ENCODE measurements around the gene LYRM2.
A peak's percentile ranks its signal among the peaks of the same experiment; 100 is the strongest.

LYRM2 gene

DNA sequence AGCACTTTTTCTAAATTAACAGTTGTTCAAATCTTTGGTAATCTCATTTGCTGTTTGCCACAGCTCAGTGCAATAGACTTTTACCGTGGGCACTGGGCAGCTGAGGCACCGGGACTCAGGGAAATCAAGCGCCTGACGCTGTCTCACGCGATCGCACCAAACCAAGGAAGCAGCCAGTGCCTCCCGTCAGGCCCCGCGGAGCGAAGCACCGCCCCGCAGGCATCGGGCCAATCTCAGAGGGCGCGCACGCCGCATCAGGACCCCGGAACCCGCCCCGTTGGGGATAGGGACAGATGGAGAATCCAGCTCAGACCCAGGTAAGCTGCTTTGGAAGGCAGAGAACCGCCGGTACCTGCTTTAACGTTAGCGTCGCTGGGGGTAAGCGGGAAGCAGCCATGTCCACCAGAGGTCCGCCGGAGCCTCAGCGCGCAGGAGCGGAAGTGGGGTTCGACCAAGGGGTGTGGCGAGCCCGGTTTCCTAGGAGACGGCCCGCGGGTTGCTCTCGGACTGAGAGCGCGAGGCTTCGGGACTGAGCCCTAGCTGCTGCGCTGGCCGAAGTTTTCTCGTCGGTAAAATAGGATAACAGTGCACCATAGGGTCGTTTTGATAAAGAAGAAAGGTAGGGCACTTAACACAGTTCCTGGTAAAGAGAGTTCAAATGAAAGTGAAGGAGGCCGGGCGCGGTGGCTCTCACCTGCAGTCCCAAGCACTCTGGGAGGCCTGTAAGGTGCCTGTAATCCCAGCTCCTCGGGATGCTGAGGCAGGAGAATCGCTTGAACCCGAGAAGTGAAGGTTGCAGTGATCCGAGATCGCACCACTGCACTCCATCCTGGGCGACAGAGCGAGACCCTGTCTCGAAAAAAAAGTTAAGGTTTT lies at the start of gene LYRM2:
Gene LYRM2 (minus strand): TSS at position 428 of the 876 bp plus-strand sequence. CDS start 31 bp downstream, at position 397.
- Histone ChIP-seq H3K27ac (peak within 1 kb of the TSS; percentile 49 to 97 (median 91)), H3K4me3 (peak within 1 kb of the TSS; percentile 28 to 69 (median 59))

- no peak overlapping the region for H3K4me3 ChIP-seq
- no peak overlapping the region for H3K27ac ChIP-seq
Measured at GRCh38 chr6:89688328-89688727, 49.8 kb upstream of the LYRM2 start.

DNA sequence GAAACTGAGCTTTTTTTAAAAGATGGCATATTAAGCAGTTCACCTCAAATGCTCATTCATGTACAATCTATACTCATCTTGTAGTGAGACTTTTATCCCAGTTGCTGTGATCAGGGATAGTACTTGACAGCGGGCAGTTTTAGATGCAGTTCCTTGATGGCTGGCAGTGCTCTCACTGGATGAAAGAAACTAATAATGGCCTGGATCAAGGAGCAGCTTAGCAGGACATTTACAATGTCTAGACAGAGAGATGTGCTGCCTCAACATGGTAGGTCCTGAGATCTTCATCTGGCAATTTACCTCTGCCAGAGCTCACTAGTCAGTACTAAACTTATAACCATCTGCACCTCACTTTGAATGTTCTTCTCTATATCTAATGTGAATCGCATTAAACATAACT lies 46.8 kb upstream of the LYRM2 start:
- H3K27ac ChIP-seq, result no peak overlapping the region

GRCh38 chr6:89682991-89683390 lies 44.4 kb upstream of the LYRM2 start:
- Histone ChIP-seq H3K4me3 (no peak overlapping the region), H3K27ac (no peak overlapping the region)

More for the DNA sequence above, 46.8 kb upstream of the LYRM2 start:
- no peak overlapping the region for H3K4me3 ChIP-seq

DNA sequence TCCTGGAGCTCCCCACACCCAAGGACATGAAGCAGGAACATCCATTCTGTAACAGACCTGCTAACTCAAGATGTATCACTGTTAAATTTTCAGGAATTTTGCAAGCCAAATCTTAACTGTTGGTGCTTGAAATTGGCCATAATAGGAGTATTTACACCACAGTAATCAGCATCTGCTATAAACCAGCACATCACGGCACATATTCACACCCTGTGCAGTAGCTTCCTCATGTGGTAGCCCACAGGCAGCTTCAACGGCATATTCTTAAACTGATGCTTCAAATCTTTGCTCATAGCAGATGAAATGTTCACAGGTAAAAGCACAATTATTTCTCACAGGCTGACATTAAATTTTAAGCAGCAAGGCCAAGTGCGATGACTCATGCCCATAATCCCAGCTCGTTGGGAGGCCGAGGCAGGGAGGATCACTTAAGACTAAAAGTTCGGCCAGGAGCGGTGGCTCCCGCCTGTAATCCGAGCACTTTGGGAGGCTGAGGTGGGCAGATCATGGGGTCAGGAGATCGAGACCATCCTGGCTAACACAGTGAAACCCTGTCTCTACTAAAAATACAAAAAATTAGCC lies 43.5 kb upstream of the LYRM2 start:
- H3K27ac ChIP-seq, result no peak overlapping the region

GRCh38 chr6:89680551-89680950 lies 42.0 kb upstream of the LYRM2 start:
- H3K27ac ChIP-seq, result no peak overlapping the region
- no peak overlapping the region for H3K4me3 ChIP-seq

More for the DNA sequence above, 43.5 kb upstream of the LYRM2 start:
- no peak overlapping the region for H3K4me3 ChIP-seq

GRCh38 chr6:89680150-89680549 lies 41.6 kb upstream of the LYRM2 start:
- Histone ChIP-seq H3K4me3 (no peak overlapping the region), H3K27ac (no peak overlapping the region)

DNA sequence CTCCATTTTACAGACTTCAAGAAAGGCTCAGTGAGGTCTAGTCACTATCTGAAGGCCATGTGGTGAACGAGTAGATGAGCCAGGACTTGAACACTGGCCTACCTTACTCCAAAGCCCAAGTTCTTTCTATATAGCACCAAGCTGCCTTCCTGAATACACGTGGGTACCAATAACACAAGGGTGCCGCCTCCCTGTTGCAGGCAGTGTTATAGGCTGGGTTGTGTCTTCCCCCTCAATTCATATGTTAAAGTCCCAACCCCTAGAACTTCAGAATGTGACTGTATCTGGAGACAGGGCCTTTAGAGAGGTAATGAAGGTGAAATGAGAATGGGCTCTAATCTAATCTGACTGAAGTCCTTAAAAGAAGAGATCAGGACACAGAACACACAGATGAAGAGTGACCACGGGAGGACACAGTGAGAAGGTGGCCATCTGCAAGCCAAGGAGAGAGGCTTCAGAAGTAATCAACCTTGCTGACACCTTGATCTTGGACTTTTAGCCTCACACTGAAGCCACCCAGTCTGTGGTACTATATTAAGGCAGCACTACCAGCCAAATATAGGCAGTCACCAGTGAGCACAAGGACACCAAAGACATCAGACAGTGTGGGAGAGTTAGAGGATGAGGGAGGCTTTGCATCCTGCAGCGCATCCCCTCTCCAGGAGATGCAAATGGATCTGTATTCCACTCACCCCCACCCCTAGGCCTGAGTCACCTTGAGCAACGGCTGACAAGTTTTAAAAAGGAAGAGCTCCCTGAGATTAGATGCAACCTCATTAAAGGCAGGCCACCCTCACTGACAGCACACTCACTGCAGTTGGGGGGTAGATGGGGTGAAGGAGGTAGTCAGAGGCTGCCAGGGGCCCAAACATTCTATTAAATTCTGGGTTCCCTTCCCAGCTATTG lies 40.9 kb upstream of the LYRM2 start:
- H3K27ac ChIP-seq, result no peak overlapping the region
- no peak overlapping the region for H3K4me3 ChIP-seq

DNA sequence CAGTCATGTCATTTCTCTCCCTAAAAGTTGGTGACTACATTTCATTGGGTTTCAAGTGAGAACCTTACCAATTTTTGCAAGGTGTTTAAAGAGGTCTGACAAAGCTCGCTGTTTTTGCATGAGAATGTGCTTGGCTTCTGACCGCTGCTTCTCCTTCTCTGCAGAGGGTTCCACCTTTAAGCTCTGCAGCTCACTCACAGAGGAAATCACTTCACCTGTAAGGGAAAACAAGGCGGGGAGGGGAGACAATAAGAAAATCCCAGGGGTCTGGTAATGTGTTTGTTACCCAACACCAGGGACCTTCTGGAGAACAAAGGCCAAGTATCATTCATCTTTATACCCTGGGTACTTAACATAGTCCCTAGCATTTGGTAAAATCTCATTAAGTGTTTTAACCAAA lies 40.0 kb upstream of the LYRM2 start:
- no peak overlapping the region for H3K27ac ChIP-seq
- H3K4me3 ChIP-seq, result no peak overlapping the region

DNA sequence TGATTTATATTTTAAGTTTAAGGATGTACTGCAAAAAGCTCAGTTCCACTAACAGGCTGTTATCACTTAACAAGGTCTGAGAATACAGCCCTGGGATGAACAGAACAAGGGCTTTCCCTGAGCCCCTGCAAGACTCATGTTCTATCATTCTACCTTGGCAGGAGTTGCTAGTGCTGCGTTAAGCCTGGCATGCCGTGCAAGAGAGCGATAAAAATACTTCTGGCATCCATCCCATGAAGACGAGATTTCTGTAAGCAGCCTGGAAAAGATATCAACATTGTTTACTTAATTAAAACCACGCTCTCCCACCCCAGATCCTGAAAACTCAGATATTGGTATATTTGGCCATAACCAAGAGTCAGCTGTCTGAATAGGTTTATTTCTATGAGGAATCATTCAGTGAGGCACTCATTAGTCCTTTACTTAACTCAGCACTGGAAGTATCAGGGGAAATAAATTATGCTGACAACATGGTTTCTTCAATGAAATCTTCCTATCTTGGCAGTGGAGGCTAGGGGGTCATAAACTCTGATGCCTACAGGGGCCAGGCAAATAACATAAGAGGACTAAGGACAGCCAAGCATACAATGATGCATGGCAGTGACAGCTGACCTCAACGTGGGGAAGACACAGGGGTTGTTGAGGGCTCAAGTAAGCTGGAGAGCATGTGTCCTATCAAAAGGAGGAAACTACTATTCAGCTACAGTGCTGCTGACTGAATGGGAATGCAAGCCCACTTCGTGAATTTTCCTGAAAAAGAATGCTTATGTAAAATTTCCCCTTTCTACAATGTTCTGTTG lies 37.6 kb upstream of the LYRM2 start:
- Histone ChIP-seq H3K27ac (no peak overlapping the region), H3K4me3 (no peak overlapping the region)

DNA sequence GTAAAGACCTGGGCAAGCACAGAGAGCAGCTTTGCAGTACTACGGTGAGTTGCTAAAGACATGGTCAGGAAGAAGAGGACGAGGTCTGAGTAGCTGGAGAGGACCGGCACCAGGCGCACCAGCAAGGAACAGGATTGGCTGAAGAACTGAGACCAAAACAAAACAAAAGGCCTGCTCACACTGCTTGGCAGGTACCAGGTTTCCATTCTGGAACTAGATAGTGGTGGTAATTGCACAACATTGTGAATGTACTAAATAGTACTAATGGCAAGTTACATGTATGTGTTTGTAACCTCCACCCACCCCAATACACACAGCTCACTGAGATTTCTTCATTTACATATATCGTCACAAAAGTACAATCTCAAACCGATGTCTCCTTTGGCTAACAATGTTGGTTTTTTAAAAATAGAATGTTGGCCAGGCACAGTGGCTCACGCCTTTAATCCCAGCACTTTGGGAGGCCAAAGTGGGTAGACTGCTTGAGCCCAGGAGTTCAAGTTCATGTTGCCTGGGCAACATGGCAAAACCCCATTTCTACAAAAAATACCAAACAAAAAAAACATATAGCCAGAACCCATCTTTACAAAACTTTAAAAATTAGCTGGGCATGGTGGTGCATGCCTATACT lies 32.5 kb upstream of the LYRM2 start:
- no peak overlapping the region for H3K27ac ChIP-seq
- H3K4me3 ChIP-seq, result no peak overlapping the region

- no peak overlapping the region for H3K27ac ChIP-seq
- no peak overlapping the region for H3K4me3 ChIP-seq
Measured at GRCh38 chr6:89669002-89669401, 30.5 kb upstream of the LYRM2 start.

DNA sequence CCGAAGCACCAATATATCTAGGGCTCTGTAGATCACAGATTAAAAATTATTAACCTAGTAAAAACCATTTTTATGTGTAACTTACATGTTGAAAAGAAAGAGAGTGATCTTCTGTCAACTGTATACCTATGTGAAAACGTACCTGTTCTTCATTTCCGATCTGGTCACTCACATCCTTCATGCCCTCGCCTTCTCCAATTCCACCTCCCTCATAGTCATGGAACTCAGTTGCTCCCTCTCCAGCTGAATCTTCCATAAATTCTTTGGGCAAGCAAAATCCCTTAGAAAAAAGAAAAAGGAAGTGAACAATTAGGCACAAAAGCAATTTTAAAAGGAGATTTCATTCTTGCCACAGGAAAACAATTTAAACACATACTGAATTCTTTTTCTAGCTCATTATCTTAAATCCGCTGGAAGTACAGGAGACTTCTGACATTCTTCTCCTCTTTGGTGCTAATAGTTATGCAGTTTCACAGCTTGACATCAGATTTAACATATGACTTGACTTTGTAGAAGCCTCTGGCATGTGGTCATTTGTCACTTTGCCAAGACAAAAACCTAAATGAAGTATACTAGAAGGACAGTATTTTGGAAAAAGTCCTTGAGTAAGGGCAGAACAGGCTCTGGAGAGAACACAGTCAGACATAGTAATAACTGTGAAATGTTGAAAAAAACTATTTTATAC lies 29.5 kb upstream of the LYRM2 start:
- no peak overlapping the region for H3K27ac ChIP-seq

DNA sequence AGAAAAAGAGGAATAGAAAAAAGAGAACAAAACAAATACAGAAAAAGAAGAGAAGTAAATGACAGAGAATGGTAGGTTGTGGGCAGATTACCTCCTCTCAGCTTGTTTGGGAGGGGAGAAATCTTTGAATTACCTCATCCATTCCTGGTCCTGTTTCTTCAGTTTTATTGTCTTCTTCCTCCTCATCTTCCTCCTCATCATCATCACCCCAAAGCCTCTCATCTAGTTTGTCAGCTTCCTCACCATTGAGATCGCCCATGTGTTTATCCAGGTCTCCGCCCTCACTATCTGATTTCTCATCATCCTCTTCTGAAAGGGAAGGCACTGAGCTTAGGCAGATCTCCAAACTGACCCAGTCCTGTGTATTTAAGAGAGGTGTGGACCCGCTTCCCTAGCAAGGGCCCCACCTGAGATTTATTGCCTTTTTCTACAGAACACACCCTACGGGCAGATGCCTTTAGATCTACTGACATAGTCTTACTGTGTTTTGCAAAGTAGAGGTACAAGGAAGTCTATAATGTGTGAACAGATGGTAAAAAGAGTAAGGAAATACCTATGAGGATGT lies 24.2 kb upstream of the LYRM2 start:
- Histone ChIP-seq H3K4me3 (no peak overlapping the region), H3K27ac (no peak overlapping the region)

More for the DNA sequence above, 29.5 kb upstream of the LYRM2 start:
- no peak overlapping the region for H3K4me3 ChIP-seq

GRCh38 chr6:89661559-89661958 lies 23.0 kb upstream of the LYRM2 start:
- H3K27ac ChIP-seq, result no peak overlapping the region

GRCh38 chr6:89660981-89661380 lies 22.4 kb upstream of the LYRM2 start:
- H3K27ac ChIP-seq, result no peak overlapping the region
- H3K4me3 ChIP-seq, result no peak overlapping the region

More at GRCh38 chr6:89661559-89661958, 23.0 kb upstream of the LYRM2 start:
- no peak overlapping the region for H3K4me3 ChIP-seq

DNA sequence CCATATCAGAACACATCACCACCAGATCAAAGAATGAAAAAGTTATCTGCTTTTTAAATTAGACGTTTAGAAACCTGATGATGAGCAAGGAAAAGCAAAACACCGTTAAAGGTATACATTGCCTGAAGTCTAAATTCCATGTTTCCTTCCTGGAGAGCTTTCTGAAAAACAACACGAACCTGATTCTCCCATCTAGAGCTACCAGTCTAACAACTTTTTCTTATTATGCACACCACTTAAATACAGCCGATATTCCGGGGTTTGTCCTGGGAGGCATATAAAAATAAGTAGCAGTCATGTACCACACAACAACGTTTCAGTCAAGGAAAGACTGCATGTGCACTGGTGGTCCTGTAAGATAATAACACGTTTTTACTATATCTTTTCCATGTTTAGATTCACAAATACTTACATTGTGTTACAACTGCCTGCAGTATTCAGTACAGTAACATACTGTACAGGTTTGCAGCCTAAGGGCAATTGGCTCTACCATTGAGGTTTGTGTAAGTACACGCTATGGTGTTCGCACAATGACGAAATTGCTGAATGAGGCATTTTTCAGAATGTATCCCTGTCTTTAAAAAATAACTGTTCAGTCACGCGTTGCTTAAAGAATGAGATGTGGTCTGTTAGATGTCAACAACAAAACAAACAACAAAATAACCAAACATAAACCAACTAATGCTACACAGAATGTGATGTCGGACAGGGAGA lies 19.1 kb upstream of the LYRM2 start:
- Histone ChIP-seq H3K27ac (no peak overlapping the region), H3K4me3 (no peak overlapping the region)

Data from skin epidermis (tissue), 12 donors.